Kidney (tissue), 14 donors: ENCODE measurements around the gene PRCC. TPM values are rescaled to one million over a fixed set of nuclear protein-coding genes. Genes with fewer than 3 reads are reported as not detected.

Experiments used
- DNase-seq, 5 donors: peaks; one replicate each; pipeline ENCODE4 v3.0.0-alpha.2; 2013 to 2020
- FAIRE-seq: peaks from 2 replicates; lab custom pipeline; 2012; peaks lifted over from hg19 to GRCh38; lab: Jason Lieb, UNC
- H3K27ac ChIP-seq, 2 donors: one replicate each; pipeline ENCODE4 v1.7.0; 2013; ENCODE audit warnings: low read depth in 2 of 2, low read length in 2 of 2, inconsistent platforms in 1 of 2
- H3K27me3 ChIP-seq: one replicate; pipeline ENCODE4 v1.7.1; 2013; ENCODE audit warnings: low read length, inconsistent platforms; ENCODE audit not compliant: control insufficient read depth, insufficient read depth
- H3K36me3 ChIP-seq, 3 donors: one replicate each; pipeline versions ENCODE4 v1.7.0 to v1.7.1; 2013; ENCODE audit warnings: low read length in 3 of 3, control low read depth in 1 of 3, inconsistent platforms in 1 of 3; ENCODE audit not compliant: insufficient read depth in 3 of 3, control insufficient read depth in 2 of 3
- H3K4me1 ChIP-seq, 3 donors: one replicate each; pipeline versions ENCODE4 v1.7.0 to v1.7.1; 2013; ENCODE audit warnings: low read length in 3 of 3, inconsistent platforms in 1 of 3, low read depth in 1 of 3; ENCODE audit not compliant: control insufficient read depth in 2 of 3, insufficient read depth in 2 of 3
- H3K4me3 ChIP-seq, 3 donors: one replicate each; pipeline versions ENCODE4 v1.7.0 to v1.8.1; 2013; ENCODE audit warnings: low read length in 3 of 3, control low read depth in 1 of 3, inconsistent platforms in 1 of 3
- H3K9ac ChIP-seq, 3 donors: one replicate each; pipeline versions ENCODE4 v1.7.0 to v1.7.1; 2013; ENCODE audit warnings: low read length in 3 of 3, control low read depth in 1 of 3, inconsistent platforms in 1 of 3
- H3K9me3 ChIP-seq, 3 donors: one replicate each; pipeline versions ENCODE4 v1.7.0 to v1.7.1; 2013; ENCODE audit warnings: low read length in 3 of 3, control low read depth in 1 of 3, inconsistent platforms in 1 of 3; ENCODE audit not compliant: control insufficient read depth in 2 of 3, insufficient read depth in 1 of 3
- intact Hi-C: fragments of 100-400 bp; cut with DNase I; formaldehyde crosslinking; loops from one replicate; pipeline ENCODE4 v1.11.1; 2022
- polyA plus RNA-seq: library from polyadenylated mRNA; stranded (reverse); fragments of 350-450 nt; fragmentation: Illumina TruSeq; extraction: RNeasy Lipid Tissue Mini Kit (QIAGEN cat#74804); gene quantifications from one replicate; pipeline ENCODE4 v1.2.3, GENCODE V29; 2014; ENCODE audit warnings: low read depth, low replicate concordance; ENCODE audit not compliant: insufficient read depth
- total RNA-seq: library from RNA; stranded (reverse); fragmentation: NEBNext Ultra II Directional; extraction: Animal tissue kit (Norgen Biotek cat#: 25700); gene quantifications from one replicate; pipeline ENCODE4 v1.2.1, GENCODE V29; 2021
- TF ChIP-seq, protein P1 (sequence below): IDR thresholded peaks from 3 replicates; pipeline ENCODE4 v1.5.1; 2012; ENCODE audit warnings: mild to moderate bottlenecking, moderate library complexity, borderline replicate concordance; ENCODE audit not compliant: insufficient read depth; ENCODE audit errors: extremely low read depth
- donor health status: control.
- donor health status: control.
- donor health status: control.
- donor health status: control.
- donor health status: control.
- donor health status: DM: yes; HTN: yes; CAD: no.
- donor health status: Normal renal cell carcinoma (clear cell type).

PRCC gene
- total and polyA plus RNA-seq, 2 donors from 2014 or later = 50.5 to 52.8 TPM

DNA sequence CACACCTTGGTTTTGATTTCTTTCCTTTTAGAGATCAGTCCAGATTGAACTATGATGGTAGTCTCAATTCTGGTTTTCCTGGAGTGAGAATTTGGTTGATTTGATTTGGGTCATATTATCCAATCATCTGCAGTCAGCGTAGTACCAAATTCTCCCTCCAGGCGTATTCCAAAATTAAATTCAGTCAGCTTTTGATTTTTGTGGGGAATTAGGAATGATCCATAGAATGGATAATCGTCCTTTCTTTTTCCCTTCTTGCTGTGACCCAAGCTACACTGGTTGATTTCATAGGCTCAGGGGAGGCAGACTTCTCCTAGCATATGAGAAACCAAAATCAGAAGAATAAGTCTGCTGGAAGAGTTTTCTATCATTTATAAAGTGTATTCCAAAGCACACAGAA is 4.9 kb downstream of the PRCC start:
- DNase-seq = no peak
- no peak overlapping the region for H3K27ac ChIP-seq
- FAIRE-seq = no peak
- peak overlapping the region in 1 of 3 donors; percentile 20 for H3K9ac ChIP-seq
- H3K9me3 ChIP-seq = no peaks in the 10 kb centered on the region
- no peak overlapping the region for H3K4me3 ChIP-seq
- intact Hi-C loops = no loop called here
- TF ChIP-seq, protein P1, sequence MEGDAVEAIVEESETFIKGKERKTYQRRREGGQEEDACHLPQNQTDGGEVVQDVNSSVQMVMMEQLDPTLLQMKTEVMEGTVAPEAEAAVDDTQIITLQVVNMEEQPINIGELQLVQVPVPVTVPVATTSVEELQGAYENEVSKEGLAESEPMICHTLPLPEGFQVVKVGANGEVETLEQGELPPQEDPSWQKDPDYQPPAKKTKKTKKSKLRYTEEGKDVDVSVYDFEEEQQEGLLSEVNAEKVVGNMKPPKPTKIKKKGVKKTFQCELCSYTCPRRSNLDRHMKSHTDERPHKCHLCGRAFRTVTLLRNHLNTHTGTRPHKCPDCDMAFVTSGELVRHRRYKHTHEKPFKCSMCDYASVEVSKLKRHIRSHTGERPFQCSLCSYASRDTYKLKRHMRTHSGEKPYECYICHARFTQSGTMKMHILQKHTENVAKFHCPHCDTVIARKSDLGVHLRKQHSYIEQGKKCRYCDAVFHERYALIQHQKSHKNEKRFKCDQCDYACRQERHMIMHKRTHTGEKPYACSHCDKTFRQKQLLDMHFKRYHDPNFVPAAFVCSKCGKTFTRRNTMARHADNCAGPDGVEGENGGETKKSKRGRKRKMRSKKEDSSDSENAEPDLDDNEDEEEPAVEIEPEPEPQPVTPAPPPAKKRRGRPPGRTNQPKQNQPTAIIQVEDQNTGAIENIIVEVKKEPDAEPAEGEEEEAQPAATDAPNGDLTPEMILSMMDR = no peak
- H3K27me3 ChIP-seq = no peaks in the 10 kb centered on the region
- H3K4me1 ChIP-seq = peaks cover 0 to 19% (median 11%) of the 10 kb centered on the region in 3 donors
- H3K36me3 ChIP-seq = peaks cover 0 to 7% (median 6%) of the 10 kb centered on the region in 3 donors

DNA sequence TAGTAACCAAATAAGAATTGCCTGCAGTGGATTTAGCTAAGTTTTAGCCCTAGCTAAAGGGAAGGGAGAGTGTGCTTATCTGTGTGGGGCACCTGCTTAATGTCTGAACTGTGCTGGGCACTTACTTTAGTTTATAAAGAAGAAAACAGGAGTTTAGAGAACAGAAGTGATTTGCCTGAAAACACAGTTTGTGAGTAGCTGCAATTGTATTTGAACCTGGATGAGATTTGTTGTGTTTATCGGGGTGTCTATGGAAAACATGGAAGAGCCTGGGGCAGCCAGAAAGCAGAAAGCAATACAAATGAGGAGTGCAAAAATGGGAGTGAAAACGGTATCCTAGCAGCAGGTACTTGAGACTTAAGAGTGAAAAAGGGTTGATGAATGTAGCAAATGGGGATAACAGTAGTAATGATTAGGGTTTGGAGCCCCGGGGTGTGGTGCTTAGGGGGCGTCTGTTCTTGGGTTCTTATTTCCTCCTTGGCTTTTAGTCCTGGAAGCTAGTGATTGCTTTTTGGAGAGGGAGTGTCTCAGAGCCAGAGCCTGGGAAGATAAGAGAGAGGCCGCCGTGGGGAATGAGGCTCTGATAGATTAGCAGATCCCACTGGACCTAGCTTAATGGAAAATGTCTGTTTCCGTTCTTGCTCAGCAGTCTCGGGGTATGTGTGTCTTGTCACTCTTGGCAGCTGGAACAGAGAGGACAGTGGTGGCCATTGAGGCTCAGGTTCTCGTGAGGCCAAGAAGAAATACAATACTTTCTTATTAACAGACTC is 5.6 kb downstream of the PRCC start:
- Histone ChIP-seq H3K9me3 (no peaks in the 10 kb centered on the region), H3K9ac (peak overlapping the region in 1 of 3 donors; percentile 20), H3K27ac (no peak overlapping the region), H3K36me3 (peaks cover 0 to 7% (median 6%) of the 10 kb centered on the region in 3 donors), H3K27me3 (no peaks in the 10 kb centered on the region), H3K4me3 (no peak overlapping the region), H3K4me1 (peaks cover 0 to 19% (median 14%) of the 10 kb centered on the region in 3 donors)
- FAIRE-seq = no peak
- no peak for DNase-seq
- TF ChIP-seq, protein P1 = no peak
- intact Hi-C loops = no loop called here

DNA sequence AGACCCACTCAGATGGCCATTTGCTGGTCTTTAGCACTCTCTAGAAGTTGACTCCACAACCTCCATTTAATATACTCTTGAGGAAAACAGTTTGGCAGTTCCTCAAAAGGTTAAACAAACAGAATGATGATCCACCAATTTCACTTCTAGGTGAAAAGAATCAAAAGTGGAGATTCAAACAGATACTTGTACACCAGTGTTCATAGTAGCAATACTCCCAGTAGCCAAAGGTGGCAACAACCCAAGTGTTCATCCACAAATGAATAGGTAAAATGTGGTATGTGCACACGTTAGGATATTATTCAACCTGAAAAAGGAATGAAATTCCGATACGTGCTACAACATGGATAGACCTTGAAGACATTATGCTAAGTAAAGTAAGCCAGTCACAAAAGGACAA is 6.3 kb downstream of the PRCC start:
- H3K36me3 ChIP-seq = peaks cover 0 to 7% (median 6%) of the 10 kb centered on the region in 3 donors
- H3K27ac ChIP-seq = no peak overlapping the region
- TF ChIP-seq, protein P1 = no peak
- H3K4me1 ChIP-seq = peaks cover 0 to 19% (median 11%) of the 10 kb centered on the region in 3 donors
- no peaks in the 10 kb centered on the region for H3K9me3 ChIP-seq
- intact Hi-C loops = no loop called here
- no peaks in the 10 kb centered on the region for H3K27me3 ChIP-seq
- DNase-seq (no peak), FAIRE-seq (no peak)
- H3K4me3 ChIP-seq = no peak overlapping the region
- no peak overlapping the region for H3K9ac ChIP-seq
